Heart right ventricle (tissue), 16 donors: ENCODE measurements around the gene CFAP157. TPM values are rescaled to one million over a fixed set of nuclear protein-coding genes. Genes with fewer than 3 reads are reported as not detected.

Experiments used
- ATAC-seq, 8 donors: fragments of 200-7000 bp; cut with Tn5 transposase; one replicate each; pipeline ENCODE4 v1.9.1; 2020; ENCODE audit warnings: mild to moderate bottlenecking in 8 of 8, moderate library complexity in 8 of 8, moderate number of reproducible peaks in 1 of 8
- DNase-seq, 2 donors: peaks; one replicate each; pipeline ENCODE4 v3.0.0-alpha.2; 2020
- H3K27ac ChIP-seq, 10 donors: fragments of 200-600 bp; sonication (generic) in 2 of 10; one replicate each; pipeline versions ENCODE4 v1.5.0 to v1.8.0; 2020 to 2022; ENCODE audit warnings: mild to moderate bottlenecking in 3 of 10
- H3K27me3 ChIP-seq, 7 donors: fragments of 200-600 bp; one replicate each; pipeline ENCODE4 v1.8.0; 2021 to 2022; ENCODE audit warnings: mild to moderate bottlenecking in 2 of 7
- H3K36me3 ChIP-seq, 9 donors: fragments of 200-600 bp; sonication (generic) in 1 of 9; one replicate each; pipeline versions ENCODE4 v1.5.0 to v1.8.0; 2020 to 2022; ENCODE audit warnings: mild to moderate bottlenecking in 2 of 9
- H3K4me1 ChIP-seq, 9 donors: fragments of 200-600 bp; sonication (generic) in 1 of 9; one replicate each; pipeline versions ENCODE4 v1.5.0 to v1.8.0; 2020 to 2022; ENCODE audit warnings: mild to moderate bottlenecking in 4 of 9
- H3K4me3 ChIP-seq, 10 donors: fragments of 200-600 bp; sonication (generic) in 2 of 10; one replicate each; pipeline versions ENCODE4 v1.5.0 to v1.8.0; 2020 to 2022; ENCODE audit warnings: mild to moderate bottlenecking in 7 of 10, moderate library complexity in 2 of 10
- H3K9me3 ChIP-seq, 11 donors: fragments of 200-600 bp in 10 of 11; sonication (generic) in 2 of 11; one replicate each; pipeline versions ENCODE4 v1.5.0 to v1.8.0; 2013 to 2022; ENCODE audit warnings: mild to moderate bottlenecking in 2 of 11, control low read depth in 1 of 11, moderate library complexity in 1 of 11
- CTCF ChIP-seq, 9 donors: fragments of 200-600 bp; sonication (generic) in 2 of 9; IDR thresholded peaks; one replicate each; pipeline versions ENCODE4 v1.5.0 to v1.8.0; 2021 to 2022; ENCODE audit warnings: antibody characterized with exemption in 9 of 9, mild to moderate bottlenecking in 5 of 9, moderate library complexity in 1 of 9
- WGBS, 2 donors: extraction: QIAGEN DNeasy Blood & Tissue Kit; methylation state at CpG; one replicate each; pipeline ENCODE4 v1.1.7; 2013; ENCODE audit warnings: inconsistent platforms in 1 of 2; 5-methylcytosine and 5-hydroxymethylcytosine counted together
- intact Hi-C, 10 donors: fragments of 100-400 bp; cut with DNase I; formaldehyde crosslinking; loops; one replicate each; pipeline versions ENCODE4 v1.11.1 to v1.14.2; 2022
- polyA plus RNA-seq, 2 donors: library from polyadenylated mRNA; stranded (reverse); fragments of 200-250 nt; gene quantifications; one replicate each; pipeline ENCODE4 v1.2.3, GENCODE V29; 2013
- total RNA-seq, 10 donors: library from RNA; stranded (reverse); fragmentation: NEBNext Ultra II Directional in 3 of 10; extraction: Animal tissue kit (Norgen Biotek cat#: 25700) in 3 of 10; gene quantifications; one replicate each; pipeline versions ENCODE4 v1.2.1 to v1.2.4, GENCODE V29; 2021 to 2023
- donor health status: Arrhythmogenic right ventricular cardiomyopathy.
- donor health status: ischemic (EF 13 %, LVEDD 7.1; RV severe dilation, severe dysfunction).
- donor health status: healthy with polysubstance abuse.
- donor health status: DM: no; HTN: yes; CAD: no.
- donor health status: DM: no; HTN: no; CAD: no.
- donor health status: ischemic (EF 25% LVEDD 6.9; RV normal size, moderate dysfunction).
- donor health status: ischemic (EF 25% LVEDD 5.7; RV mildly dilated, moderate dysfunction).
- donor health status: healthy.
- donor health status: DM: yes; HTN: yes; CAD: no.
- donor health status: Ischemic cardiomyopathy.
- donor health status: ischemic (EF 35%, LVEDD 5.7; RV mildly dilated, moderate dysfunction).
- donor health status: nonischemic (EF 11% LVEDD 7.7; RV severe dilation, severe dysfunction).
- donor health status: DM: yes; HTN: yes; CAD: no.
- donor health status: PGD.
- donor health status: ischemic (EF 29% LVEDD 5.4; RV normal size, mild dysfunction).
- donor health status: nonischemic (EF 23%, LVEDD 6.1; RV moderate dilation, normal function).

The CFAP157 gene
- total and polyA plus RNA-seq, 12 donors = 0.10 to 0.19 (median 0.14) TPM; not detected in 8

GRCh38 chr9:127680846-127681245 lies 25.9 kb upstream of the CFAP157 start:
- Histone ChIP-seq H3K36me3 (peaks cover 0 to 100% (median 70%) of the 10 kb centered on the region in 9 donors), H3K27ac (no peak overlapping the region), H3K4me1 (no peaks in the 10 kb centered on the region), H3K4me3 (no peak overlapping the region), H3K27me3 (no peaks in the 10 kb centered on the region), H3K9me3 (no peaks in the 10 kb centered on the region)
- WGBS, 2 donors = 91 to 96% methylated on average over 9 of the region's 9 CpGs
- no peak for TF ChIP-seq CTCF (IDR thresholded peaks at IDR 0.05)
- DNase-seq (no peak), ATAC-seq (no peak)
- intact Hi-C loops = no loop called here

GRCh38 chr9:127682351-127683136 lies 24.2 kb upstream of the CFAP157 start:
- ATAC-seq (peak in 1 of 8 donors; percentile 28), DNase-seq (no peak)
- Histone ChIP-seq H3K36me3 (peaks cover 0 to 100% (median 82%) of the 10 kb centered on the region in 9 donors), H3K9me3 (no peaks in the 10 kb centered on the region), H3K27me3 (no peaks in the 10 kb centered on the region), H3K4me3 (no peak overlapping the region), H3K4me1 (no peaks in the 10 kb centered on the region), H3K27ac (no peak overlapping the region)
- WGBS, 2 donors = 92 to 96% methylated on average over 23 of the region's 23 CpGs
- TF ChIP-seq CTCF (IDR thresholded peaks at IDR 0.05) = no peak
- intact Hi-C loops = no loop called here

GRCh38 chr9:127683723-127684122 lies 23.1 kb upstream of the CFAP157 start:
- H3K4me1 ChIP-seq = no peaks in the 10 kb centered on the region
- H3K27ac ChIP-seq = no peak overlapping the region
- WGBS, 2 donors = 90 to 96% methylated on average over 5 of the region's 5 CpGs
- DNase-seq = no peak
- no peak overlapping the region for H3K4me3 ChIP-seq
- H3K27me3 ChIP-seq = no peaks in the 10 kb centered on the region
- no peaks in the 10 kb centered on the region for H3K9me3 ChIP-seq
- no peak for ATAC-seq
- H3K36me3 ChIP-seq = peaks cover 0 to 100% (median 85%) of the 10 kb centered on the region in 9 donors
- intact Hi-C loops = no loop called here
- TF ChIP-seq CTCF (IDR thresholded peaks at IDR 0.05) = no peak

- ATAC-seq (no peak), DNase-seq (no peak)
- H3K36me3 ChIP-seq = peaks cover 0 to 100% (median 77%) of the 10 kb centered on the region in 9 donors
- H3K27me3 ChIP-seq = no peaks in the 10 kb centered on the region
- H3K27ac ChIP-seq = no peak overlapping the region
- H3K4me3 ChIP-seq = no peak overlapping the region
- intact Hi-C loops = no loop called here
- H3K4me1 ChIP-seq = no peaks in the 10 kb centered on the region
- WGBS, 2 donors = 93% methylated on average over 4 of the region's 4 CpGs
- no peak for TF ChIP-seq CTCF (IDR thresholded peaks at IDR 0.05)
- H3K9me3 ChIP-seq = no peaks in the 10 kb centered on the region
Measured at GRCh38 chr9:127684576-127684975, 22.2 kb upstream of the CFAP157 start.
